Peyer's patch (tissue), 4 donors: ENCODE results near the gene ZG16.

Experiments used
- CTCF ChIP-seq, 6 experiments: fragments of 450-650 bp in 4 of 6; fragments of 200-600 bp in 2 of 6; sonication (generic) in 1 of 6; IDR thresholded peaks; one replicate each; pipeline ENCODE4 v1.5.1; 2017 to 2019; ENCODE audit warnings: antibody characterized with exemption in 6 of 6, mild to moderate bottlenecking in 3 of 6, moderate library complexity in 1 of 6
- POLR2A ChIP-seq, 2 donors: fragments of 450-650 bp; IDR thresholded peaks; one replicate each; pipeline ENCODE4 v1.5.1; 2017; ENCODE audit warnings: antibody characterized with exemption in 2 of 2, mild to moderate bottlenecking in 2 of 2, moderate library complexity in 2 of 2

- no peak for TF ChIP-seq CTCF (IDR thresholded peaks at IDR 0.05)
- TF ChIP-seq POLR2A (IDR thresholded peaks at IDR 0.05): no peak
Measured at GRCh38 chr16:29813644-29814562, 35.8 kb downstream of the ZG16 start.
